GM11168 (cell line): ENCODE measurements around the gene ABCF2.

ENCODE experiments used
- in situ Hi-C: fragments of 300-500 bp; cut with MboI; formaldehyde crosslinking; loops from one replicate; pipeline ENCODE4 v1.12.0; 2022; ENCODE audit warnings: low sequenced_read_pairs; ENCODE audit not compliant: unreplicated experiment

The ABCF2 gene

DNA sequence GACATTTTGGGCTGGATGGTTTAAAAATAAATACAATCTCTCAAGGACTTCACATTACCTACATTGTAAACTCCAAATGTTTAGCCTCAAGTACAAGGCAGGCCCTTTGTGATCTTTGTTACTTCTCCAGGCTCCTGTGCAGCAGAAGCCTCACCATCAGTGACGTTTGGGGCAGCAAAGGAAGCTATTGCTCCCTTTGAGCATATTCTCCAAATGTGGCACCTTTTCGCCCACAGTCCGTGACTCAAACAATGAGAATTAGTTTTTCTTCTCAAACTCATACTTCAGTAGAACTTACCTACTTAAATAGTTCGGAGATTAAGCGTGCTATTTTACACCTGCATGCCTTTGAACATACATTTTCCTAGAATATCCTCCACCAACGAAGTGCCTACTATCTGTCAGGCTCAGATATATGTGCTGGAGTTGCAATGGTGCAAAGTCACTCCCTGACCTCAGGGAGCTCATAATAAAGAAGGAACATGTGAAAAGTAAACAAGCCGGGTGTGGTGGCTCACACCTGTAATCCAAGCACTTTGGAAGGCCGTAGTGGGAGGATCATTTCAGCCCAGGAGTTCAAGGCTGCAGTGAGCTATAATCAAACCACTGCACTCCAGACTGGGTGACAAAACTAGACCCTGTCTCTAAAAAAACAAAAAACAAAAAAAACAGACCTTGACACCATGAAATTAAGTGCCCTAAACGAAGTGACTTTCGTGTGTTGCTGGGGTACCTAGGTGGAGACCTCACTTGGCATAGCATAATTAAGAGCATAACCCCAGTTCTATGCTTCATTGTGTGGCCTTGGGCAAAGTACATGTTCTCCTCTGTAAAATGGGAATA lies 1.2 kb upstream of the ABCF2 start:
- in situ Hi-C loops = no loop called here

DNA sequence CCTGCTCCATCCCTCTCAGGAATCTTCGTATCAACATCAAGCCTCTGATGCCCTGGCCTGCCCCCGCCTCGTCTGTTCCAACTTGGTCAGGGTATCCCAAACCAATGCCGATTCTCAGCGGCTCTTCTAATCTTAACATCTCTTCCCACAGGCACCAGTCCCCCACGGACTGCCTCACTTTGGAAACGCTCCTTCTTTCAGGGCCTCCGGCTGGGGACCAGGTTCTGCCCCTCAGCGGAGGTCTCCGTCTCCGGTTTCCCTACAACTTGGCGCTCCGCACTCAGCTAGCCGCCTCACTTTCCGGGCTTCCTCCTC lies 488 bp downstream of the ABCF2 start:
- in situ Hi-C loops = no loop called here

DNA sequence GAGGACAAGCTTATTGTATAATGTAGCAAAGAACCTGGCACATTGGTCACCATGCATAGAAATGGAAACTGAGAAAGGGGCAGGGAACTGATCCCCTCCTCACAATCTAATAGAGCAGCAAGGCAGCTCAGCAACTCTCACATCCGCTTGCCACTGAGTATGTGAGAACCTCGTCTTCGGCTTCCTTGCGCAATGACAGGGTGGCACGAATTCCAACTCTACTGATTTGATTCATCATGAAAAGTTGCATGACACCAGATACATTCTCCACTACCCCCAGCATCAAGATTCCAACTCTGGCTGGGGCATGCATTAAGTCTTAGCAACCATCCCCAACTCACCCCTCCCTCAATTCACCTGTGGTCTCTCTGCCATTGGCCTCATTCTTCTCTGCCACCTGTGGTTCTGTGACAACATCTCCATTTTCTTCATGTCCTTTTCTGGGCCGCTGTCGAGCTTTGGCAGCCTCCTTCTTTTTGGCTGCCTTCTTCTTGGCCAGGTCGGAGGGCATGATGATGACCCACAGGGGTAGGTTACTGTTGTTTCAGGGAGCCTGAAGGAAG lies 976 bp downstream of the ABCF2 start:
- in situ Hi-C loops = no loop called here

DNA sequence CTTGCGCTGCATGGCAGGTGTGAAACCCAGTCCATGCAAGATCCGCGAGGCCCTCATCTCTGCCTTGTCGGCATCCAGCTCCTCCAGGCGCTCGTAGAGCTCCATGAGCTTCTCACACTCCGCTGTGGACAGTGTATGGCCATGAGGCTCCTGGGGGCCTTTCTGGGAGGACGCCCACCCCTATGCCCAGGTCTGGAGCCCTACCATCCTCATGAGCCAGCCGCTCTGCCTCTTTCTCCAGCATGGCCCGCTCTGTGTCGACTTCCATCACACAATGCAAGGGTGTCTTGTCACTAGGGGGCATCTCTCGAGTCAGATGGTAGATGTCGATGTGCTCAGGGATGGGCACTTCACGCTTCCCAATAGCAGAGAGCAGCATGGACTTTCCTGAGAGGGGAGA lies 3.3 kb downstream of the ABCF2 start:
- in situ Hi-C loops = no loop called here

DNA sequence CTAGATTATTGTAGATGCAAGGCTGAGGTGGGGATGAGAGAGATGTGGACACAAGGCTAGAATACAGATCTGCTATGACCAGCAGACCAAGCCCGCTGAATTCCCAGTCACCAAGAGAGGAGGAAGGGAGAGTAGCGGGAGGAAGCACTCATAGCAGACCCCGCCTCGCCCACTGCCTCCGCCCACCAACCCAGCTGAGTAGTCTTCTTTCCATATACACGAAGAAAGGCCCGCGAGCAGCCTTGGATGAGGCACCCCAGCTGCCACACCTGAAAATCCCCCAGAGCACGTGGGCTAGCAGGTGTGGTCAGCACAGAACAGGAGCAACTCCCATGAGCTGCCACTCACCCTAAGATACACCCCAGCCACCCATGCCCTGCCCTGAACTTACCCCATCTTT lies 8.8 kb downstream of the ABCF2 start:
- in situ Hi-C loops = no loop called here

DNA sequence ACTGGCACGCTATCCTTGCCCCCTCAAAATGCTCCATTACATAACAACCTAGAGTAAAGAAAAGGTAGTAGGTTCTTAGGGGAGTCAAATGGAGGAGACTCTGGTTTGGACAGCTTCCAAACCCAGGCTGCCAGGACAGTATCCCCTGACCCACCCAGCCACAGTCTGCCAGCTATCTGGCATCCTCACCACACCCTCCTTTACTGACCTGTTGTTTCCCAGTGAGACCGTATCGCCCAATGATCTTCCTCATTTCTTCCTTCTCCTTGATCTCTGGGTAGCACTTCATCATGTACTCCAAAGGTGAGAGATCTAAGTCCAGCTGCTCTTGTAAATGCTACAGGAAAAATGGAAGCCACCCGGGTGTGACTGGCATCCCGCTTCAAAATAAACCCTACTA lies 11.6 kb downstream of the ABCF2 start:
- in situ Hi-C loops = no loop called here

DNA sequence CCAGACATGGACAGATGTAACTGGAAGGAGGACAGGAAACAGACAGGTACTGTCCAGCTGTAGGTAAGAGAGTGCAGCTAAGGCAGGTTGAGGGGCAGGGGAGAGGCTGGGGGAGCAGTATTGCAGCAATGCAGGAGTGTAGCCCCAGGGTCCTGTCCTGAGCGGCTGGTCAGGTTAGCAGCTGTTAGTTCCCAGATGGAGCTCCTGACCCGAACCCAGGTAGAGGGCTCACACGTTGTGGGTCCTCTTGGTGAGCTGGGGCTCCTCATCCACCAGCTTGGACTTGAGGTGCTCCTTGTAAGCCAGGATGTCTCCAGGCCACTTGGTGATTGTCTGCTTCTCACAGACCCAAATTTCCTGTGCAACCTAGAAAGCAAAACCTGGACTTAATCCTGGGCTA lies 13.2 kb downstream of the ABCF2 start:
- in situ Hi-C loops = no loop called here

DNA sequence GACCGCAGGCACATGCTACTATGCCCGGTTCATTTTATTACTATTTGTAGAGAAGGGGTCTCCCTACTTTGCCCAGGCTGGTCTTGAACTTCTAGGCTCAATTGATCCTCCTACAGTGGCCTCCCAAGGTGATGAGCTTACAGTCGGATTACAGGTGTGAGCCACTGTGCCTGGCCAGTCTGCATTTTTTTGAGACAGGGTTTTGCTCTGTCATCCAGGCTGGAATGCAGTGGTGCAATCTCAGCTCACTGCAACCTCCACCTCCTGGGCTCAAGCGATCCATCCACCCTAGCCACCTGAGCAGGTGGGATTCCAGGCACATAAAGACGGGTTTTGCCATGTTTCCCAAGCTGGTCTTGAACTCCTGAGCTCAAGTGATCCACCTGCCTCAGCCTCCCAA lies 14.4 kb downstream of the ABCF2 start:
- in situ Hi-C loops = no loop called here

DNA sequence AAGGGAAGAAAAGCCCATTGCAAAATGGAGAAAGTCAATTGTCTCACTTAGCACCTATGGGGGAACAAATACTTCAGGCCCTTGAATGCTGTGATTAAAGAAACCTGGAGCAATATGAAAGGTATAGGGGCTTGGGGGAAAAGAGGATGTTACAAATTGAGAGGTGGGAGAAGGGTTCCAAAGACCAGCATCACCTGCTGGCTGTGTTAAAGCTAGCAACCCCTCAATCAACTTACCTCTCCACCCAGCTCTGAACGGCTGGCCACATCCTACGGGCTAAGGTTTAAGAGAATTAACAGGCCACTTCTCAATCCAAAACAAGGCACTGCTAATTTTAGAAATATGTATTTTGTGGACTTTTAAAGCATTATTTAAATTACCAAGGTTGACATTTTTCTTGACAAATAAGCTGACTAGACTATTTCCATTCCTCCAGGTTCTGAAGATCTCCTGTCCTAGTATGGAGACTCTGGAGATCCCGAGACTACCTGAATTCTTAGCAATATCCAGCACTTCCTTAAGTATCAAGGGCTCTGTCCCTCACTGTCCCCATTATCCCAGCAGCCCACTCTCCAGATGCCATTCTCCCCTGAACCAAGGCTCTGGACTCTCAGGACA lies 15.7 kb downstream of the ABCF2 start:
- in situ Hi-C loops = no loop called here

DNA sequence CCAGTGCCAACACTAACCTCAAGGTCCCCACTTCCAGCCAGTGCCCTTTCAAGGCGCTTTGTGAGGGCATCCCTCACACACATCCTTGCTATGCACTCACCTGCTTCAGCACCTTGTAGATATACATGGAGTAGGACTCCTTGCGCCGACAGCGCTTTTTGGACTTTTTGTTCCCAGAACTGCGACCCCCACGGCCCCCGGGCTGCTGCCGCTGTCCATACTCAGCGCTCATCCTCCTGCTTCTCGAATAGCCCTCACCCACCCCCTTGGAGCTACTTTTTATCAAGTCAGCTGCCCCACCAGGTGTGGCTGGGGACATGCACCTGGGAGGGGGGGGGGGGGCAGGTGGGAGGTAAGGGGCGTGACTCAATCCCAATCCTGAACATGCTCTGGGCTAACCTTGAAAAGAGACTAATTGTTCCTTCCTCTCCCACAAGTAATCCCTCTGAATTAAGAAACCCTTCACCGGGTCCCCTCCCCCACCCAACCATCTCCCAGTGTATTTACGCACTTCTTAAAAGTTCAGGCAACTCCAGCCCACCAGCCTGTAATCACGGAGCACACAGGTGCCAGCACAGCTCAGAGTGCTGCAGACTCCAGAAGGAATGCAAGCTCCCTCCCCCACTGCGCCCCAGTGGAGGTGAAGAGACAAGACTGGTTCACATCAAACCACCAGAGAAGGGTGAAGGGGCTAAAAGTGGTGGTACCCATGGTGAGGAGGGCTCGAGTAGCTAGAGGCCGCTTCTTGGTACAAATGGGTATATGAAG lies 16.7 kb downstream of the ABCF2 start, which contains the start of gene H2BK1:
Gene H2BK1, minus strand, starts transcription at position 402 of the 768 bp plus-strand sequence. Its CDS starts 170 bp downstream, at position 232.
- in situ Hi-C loops = no loop called here

DNA sequence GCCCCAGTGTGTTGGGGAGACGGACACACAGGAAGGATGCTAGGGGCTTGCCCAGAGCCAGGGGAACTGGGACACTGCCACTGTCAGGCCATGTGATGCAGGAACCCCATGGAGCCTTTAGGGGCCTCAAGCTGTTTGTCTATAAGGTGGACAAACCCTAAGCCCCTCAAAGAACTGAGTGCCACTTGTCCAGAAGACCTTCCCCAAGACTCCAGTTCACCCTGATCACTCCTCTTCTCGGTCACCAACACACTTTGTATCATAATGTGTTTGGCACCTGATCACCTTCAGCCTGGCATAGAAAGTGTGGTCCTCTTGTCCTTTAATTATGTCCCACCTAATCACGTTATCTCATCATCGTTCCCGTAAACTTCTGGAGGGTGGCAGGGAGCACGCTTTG lies 17.4 kb downstream of the ABCF2 start:
- in situ Hi-C loops = no loop called here

DNA sequence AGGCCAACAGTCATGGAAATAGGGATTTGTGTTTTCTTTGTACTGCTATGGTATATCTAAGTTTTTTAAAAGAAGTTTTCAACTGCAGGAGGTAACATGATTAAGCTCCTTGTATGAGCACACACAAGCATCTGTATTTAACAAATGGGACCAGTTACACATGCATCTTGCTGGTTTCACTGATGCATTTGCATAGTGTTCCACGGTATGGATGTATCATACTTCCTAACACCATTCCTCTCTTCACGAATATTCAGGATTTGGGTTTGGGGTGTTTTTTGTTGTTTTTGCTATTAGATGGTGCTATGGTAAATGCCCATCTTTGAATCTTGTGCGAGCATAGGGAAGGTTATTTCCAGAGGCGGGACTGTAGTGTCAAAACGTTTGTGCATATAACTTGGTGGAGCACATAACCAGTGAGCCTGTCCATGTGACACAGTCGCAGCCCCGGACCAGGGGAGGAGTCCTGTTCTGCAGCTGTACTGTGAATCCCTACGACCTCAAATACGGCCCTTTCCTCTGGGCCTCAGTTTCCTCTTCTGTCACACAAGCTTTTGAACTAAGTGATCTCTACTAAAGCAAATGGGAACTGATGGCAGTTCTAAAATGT lies 18.6 kb downstream of the ABCF2 start:
- in situ Hi-C loops = no loop called here

DNA sequence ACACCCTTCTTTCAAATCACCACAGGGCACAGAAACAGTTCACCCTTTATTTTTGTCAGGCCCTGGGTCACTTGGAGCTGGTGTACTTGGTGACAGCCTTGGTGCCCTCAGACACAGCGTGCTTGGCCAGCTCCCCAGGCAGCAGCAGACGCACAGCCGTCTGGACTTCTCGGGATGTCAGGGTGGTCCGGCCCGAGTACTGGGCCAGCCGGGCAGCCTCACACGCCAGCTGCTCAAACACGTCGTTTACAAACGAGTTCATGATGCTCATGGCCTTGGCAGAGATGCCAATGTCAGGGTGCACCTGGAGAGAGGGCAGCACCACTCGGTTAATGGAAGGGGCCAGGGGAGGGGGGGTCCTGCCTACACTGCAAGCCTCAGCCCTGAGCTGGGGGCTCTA lies 19.2 kb downstream of the ABCF2 start:
- in situ Hi-C loops = no loop called here

DNA sequence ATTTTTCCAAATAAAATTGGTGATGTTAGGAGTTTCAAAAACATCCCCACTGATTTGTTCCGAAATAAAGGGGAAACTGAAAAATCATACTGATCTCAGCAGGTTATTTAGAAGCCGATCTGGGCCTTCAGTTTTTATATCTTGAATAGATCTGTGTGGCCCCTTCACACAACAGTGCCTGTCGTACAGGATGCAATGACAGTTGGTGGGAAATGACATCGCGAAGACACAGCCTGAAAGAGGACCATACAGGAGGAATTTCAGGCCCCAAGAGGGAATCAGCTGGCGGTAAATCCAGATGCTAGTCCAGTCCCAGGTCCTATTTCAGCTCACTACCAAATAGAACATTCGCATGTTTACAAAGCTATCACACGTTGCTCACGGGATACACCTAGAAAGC lies 19.7 kb downstream of the ABCF2 start:
- in situ Hi-C loops = no loop called here

DNA sequence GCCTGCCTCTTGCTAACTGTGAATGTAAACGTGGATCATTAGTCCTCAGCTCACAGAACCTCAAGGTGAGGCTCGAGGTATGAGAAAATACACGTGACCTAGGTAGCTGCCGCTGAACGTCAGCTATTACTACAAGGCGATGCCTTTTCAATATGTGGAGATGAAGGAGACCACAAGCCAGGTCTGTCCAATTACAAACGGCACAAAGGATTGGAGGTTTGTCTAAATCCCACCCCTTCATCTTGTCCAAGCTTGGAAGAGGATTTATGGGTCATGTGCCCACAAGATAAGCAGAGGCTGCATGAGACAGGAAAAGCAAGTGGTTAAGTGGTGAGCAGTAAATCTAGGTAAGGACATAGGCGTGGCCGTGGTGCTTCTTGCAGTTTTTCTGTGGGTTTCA lies 20.1 kb downstream of the ABCF2 start:
- in situ Hi-C loops = no loop called here

DNA sequence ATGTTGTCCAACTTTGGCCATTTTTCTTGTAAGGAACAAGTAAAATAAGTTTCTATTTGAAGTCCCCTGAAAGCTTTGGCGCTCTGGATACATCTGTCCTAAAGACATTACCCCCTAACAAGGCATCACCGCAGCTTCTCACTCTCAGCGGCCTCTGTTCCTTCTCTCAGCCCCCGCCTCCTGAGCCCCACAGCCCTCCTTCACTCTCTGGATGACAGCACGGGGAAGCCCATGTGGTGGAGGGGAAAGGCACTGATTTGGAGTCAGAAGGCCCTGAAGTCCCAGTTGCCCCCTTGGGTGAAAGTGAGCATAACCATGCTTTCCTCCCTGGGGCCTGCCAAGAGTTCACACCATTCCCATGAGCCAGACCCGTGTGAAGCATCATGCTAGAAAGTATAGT lies 21.3 kb downstream of the ABCF2 start:
- in situ Hi-C loops = no loop called here

DNA sequence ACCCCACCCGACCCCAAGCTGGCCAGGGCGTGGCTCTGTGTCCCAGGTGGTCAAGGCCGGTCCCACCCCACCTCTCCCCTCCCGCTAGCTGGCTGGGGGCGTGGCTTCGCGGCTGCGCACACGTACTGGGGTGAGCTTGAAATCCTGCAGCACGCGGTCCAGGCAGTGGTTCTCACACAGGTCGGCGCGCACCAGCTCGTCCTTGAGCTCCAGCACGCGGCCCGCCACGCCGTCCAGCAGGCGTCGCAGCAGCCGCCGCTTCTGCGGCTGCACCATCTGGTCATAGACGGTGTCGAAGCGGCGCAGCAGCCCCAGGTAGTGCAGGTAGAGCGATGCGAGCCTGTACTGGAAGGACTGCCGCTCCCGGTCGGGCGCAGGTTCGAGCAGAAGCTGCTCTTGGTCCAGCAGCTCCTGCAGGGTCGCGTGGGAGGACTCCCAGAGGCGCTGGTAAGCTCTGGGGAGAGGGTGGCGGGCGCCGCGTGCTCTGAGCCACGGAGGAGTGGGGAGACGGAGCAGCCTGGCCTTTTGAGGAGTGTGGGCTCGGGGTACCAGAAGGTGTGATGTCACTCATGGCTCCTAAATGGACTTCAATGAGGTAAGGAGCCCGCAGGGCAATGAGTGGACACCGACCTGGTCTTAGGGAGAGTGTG lies 22.5 kb downstream of the ABCF2 start:
- in situ Hi-C loops = no loop called here

DNA sequence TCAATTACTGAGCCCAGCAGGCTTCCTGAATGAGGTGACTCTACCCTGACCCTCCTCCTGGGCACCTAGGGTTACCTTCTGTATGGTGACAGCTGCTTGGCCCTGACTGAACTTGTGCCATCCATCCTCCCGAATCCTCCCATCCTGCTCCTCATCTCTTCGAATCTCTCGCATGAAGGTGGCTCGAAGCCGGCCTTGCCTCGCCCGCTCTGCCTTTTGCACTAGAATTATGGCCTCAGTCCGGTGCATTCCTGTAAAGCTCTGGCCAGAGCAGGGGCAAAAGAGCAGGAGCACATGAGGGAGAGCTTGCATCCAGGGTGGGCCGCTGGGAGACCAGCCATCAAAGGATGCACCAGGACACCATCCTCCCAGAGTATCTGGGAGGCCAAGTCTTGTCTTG lies 24.2 kb downstream of the ABCF2 start:
- in situ Hi-C loops = no loop called here

DNA sequence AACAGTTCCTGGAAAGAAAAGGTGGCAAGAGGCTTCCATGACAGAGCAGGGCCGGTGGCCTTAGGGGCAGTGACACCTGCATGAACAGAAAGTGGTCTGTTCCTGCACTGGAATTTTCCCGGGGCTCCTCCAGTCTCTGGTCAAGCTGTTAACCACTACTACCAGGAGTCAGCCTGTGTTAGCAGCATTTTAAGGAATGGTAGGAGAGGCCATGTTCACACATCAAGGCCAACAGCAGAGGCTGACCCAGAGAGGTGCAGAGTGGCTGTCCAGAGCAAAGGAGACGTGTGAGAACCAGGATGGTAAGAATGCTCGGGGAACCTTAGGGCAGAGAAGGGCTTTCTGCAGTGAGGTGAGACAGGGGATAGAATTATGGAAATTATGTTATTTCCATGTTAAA lies 25.3 kb downstream of the ABCF2 start:
- in situ Hi-C loops = no loop called here

DNA sequence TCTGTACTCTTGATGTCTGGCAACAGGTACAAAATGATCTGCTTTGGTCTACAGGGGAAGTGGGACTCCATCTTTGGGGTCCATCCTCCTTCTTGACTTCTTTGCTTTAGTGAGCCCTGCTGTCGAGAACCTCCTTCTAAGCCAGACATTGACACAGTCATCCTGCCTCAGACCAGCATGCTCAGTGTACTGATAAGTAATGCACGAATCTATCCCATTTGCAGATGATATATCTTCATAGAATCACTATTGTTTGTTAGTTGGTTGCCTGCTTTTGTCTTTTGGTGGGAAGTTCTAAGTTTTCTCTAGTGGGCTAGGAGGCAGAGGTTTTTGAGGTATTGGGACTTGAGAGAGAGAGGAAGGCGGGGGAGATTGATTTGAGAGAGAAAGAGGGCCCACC lies 25.7 kb downstream of the ABCF2 start:
- in situ Hi-C loops = no loop called here
